Upper lobe of right lung (tissue), 1 donor: Measurements from ENCODE around the gene PSMB9. TPM values are rescaled to one million over a fixed set of nuclear protein-coding genes. Genes with fewer than 3 reads are reported as not detected.
"Not testable (repeated sequence)": the region's sequence is repeated elsewhere in the genome, so short reads cannot be mapped to it uniquely, and the experiment has no call there.

Source experiments
- ATAC-seq: fragments of 200-7000 bp; cut with Tn5 transposase; one replicate; pipeline ENCODE4 v1.9.1; 2020; ENCODE audit warnings: mild to moderate bottlenecking, moderate library complexity
- DNase-seq: peaks from one replicate; pipeline ENCODE4 v3.0.0-alpha.2; 2020
- H3K27ac ChIP-seq: fragments of 200-600 bp; one replicate; pipeline ENCODE4 v1.8.0; 2022
- H3K27me3 ChIP-seq: fragments of 200-600 bp; one replicate; pipeline ENCODE4 v1.8.0; 2022; ENCODE audit warnings: mild to moderate bottlenecking
- H3K36me3 ChIP-seq: fragments of 200-600 bp; one replicate; pipeline ENCODE4 v1.8.0; 2022
- H3K4me1 ChIP-seq: fragments of 200-600 bp; one replicate; pipeline ENCODE4 v1.8.0; 2022
- H3K4me3 ChIP-seq: fragments of 200-600 bp; one replicate; pipeline ENCODE4 v1.8.0; 2022; ENCODE audit warnings: mild to moderate bottlenecking
- H3K9me3 ChIP-seq: fragments of 200-600 bp; one replicate; pipeline ENCODE4 v1.8.0; 2022
- intact Hi-C: fragments of 100-400 bp; cut with DNase I; formaldehyde crosslinking; loops from one replicate; pipeline ENCODE4 v1.11.0; 2022
- long read RNA-seq: library from polyadenylated mRNA; unstranded; transcript quantifications from one replicate; pipeline ENCODE4 v2.0.0, GENCODE V29; 2021
- total RNA-seq: library from RNA; stranded (reverse); fragmentation: NEBNext Ultra II Directional; extraction: Animal tissue kit (Norgen Biotek cat#: 25700); gene quantifications from one replicate; pipeline ENCODE4 v1.2.1, GENCODE V29; 2021
- TF ChIP-seq, protein P1 (sequence below): fragments of 200-600 bp; IDR thresholded peaks from one replicate; pipeline ENCODE4 v1.8.0; 2022; ENCODE audit warnings: antibody characterized with exemption
- donor health status: DM: no; HTN: yes; CAD: no; lungs with severe emphysema.

The PSMB9 gene
- total RNA-seq: 47.2 TPM
- long read RNA-seq, transcript PSMB9-207 (6 exons, 782 nt): major isoform, 23 of 54 reads
- long read RNA-seq, partial matches to known transcripts: 23 of 54 reads
- long read RNA-seq, other reads (novel, unspliced or antisense): 7 of 54 reads

DNA sequence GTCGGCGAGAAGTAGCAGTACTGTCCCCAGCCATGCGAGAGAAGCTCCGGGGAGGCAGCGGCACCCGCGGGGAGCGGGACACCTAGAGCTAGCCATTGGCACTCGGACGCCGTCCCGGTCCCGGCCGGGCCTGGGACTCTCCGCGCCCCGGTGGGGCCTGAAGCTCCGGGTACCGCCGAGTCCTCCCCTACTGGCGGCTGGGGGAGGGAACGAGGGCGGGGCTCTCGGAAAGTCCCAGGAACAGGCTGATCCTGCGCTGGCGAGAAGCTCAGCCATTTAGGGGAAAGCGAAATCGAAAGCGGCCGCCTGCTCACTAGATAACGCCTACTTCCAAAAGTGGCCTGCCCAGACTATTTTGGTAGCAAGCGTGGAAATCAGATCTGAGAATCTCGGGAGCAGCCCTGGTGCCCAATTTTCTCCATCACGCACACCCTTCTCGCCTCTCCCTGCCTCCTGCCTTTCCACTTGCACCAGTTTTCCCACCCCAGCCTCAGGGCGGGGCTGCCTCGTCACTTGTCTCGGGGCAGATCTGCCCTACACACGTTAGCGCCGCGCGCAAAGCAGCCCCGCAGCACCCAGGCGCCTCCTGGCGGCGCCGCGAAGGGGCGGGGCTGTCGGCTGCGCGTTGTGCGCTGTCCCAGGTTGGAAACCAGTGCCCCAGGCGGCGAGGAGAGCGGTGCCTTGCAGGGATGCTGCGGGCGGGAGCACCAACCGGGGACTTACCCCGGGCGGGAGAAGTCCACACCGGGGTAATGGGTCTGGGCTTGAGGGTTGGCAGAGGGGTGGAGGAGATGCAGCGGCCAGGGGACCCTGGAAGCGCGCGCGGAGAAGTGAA lies at the start of gene PSMB9, which contains the start of gene TAP1:
Gene PSMB9 (plus strand): TSS at position 652 of the 835 bp plus-strand sequence. CDS start 38 bp downstream, at position 690.
Gene TAP1 (minus strand): TSS at position 164 of the 835 bp plus-strand sequence. CDS start 68 bp downstream, at position 96.
- DNase-seq (peak; percentile 97), ATAC-seq (peak; percentile 94)
- peaks cover 23% of the 10 kb centered on the region for H3K4me1 ChIP-seq
- H3K36me3 ChIP-seq: peaks cover 47% of the 10 kb centered on the region
- peak within 1 kb of the TSS; percentile 98 for H3K4me3 ChIP-seq
- TF ChIP-seq, protein P1, sequence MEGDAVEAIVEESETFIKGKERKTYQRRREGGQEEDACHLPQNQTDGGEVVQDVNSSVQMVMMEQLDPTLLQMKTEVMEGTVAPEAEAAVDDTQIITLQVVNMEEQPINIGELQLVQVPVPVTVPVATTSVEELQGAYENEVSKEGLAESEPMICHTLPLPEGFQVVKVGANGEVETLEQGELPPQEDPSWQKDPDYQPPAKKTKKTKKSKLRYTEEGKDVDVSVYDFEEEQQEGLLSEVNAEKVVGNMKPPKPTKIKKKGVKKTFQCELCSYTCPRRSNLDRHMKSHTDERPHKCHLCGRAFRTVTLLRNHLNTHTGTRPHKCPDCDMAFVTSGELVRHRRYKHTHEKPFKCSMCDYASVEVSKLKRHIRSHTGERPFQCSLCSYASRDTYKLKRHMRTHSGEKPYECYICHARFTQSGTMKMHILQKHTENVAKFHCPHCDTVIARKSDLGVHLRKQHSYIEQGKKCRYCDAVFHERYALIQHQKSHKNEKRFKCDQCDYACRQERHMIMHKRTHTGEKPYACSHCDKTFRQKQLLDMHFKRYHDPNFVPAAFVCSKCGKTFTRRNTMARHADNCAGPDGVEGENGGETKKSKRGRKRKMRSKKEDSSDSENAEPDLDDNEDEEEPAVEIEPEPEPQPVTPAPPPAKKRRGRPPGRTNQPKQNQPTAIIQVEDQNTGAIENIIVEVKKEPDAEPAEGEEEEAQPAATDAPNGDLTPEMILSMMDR: peak; percentile 78
- H3K27ac ChIP-seq: peak within 1 kb of the TSS; percentile 97
- H3K9me3 ChIP-seq: no peaks in the 10 kb centered on the region
- intact Hi-C loops: no loop called here
- no peaks in the 10 kb centered on the region for H3K27me3 ChIP-seq

DNA sequence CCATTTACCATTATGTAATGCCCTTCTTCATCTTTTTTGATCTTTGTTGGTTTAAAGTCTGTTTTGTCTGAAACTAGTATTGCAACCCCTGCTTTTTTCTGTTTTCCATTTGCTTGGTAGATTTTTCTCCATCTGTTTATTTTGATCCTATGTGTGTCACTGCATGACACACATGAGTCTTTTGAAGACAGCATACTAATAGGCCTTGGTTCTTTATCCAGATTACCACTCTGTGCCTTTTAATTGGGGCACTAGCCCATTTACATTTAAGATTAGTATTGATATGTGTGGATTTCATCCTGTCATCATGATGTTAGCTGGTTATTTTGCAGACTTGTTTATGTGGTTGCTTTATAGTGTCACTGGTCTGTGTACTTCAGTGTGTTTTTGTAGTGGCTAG lies 48.6 kb upstream of the PSMB9 start:
- H3K4me3 ChIP-seq, H3K9me3 ChIP-seq, DNase-seq, ATAC-seq, H3K27ac ChIP-seq, H3K36me3 ChIP-seq, intact Hi-C loops, H3K4me1 ChIP-seq: not testable (repeated sequence)
- peaks cover 11% of the 10 kb centered on the region for H3K27me3 ChIP-seq

DNA sequence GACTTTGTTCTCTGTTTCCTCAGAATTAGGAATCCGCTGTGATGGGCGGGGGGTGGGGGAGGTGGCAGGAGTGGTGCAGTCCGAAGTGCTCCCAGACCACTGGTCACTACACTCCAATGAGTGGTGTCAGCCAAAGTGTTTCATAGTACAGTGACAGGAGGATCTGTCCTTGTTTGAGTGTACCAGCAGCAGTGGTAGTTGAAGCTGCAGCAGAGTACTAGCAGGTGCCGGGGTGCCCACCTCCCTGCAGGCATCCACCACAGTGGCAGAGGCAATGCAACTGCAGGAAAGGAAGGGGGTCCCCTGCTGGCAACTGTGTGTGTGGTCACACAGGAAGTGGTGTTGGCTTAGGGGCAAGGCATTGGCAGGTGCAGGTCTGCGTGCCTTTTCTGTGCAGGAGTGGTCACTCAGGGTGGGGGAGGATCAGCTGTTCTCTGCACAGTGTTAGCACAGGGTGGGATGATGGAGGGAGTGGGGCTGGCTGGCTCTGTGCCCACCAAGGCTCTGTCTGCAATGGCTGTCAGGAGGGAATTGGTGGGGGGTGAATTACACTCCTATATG lies 46.9 kb upstream of the PSMB9 start:
- no peak for ATAC-seq
- Histone ChIP-seq H3K27ac (no peak overlapping the region), H3K9me3 (no peaks in the 10 kb centered on the region), H3K36me3 (no peaks in the 10 kb centered on the region), H3K27me3 (peaks cover 11% of the 10 kb centered on the region), H3K4me1 (no peaks in the 10 kb centered on the region), H3K4me3 (no peak overlapping the region)
- no peak for DNase-seq
- intact Hi-C loops: no loop called here
- TF ChIP-seq, protein P1: no peak

DNA sequence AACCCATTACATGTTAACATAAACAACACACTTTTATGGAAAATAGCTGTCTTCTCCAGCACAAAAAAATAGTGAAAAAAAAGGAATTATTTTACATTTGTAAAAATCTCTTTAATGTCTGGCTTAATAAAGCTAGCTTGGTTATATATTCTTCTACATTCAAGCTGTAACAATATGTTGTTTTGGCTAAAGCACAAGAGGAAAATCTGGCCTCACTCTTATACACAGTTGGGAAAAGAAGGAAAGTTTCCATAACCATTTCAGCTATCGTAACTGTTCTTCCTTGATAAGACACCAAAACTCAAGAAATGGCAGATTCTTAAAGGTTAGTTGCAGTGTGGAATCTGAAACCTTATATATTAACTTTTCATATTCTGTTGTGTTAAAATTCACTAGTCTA lies 44.8 kb upstream of the PSMB9 start:
- H3K27ac ChIP-seq: no peak overlapping the region
- intact Hi-C loops: no loop called here
- H3K9me3 ChIP-seq: no peaks in the 10 kb centered on the region
- TF ChIP-seq, protein P1: no peak
- no peak for DNase-seq
- H3K27me3 ChIP-seq: peaks cover 6% of the 10 kb centered on the region
- H3K36me3 ChIP-seq: no peaks in the 10 kb centered on the region
- no peak overlapping the region for H3K4me3 ChIP-seq
- H3K4me1 ChIP-seq: no peaks in the 10 kb centered on the region
- ATAC-seq: no peak

GRCh38 chr6:32814145-32814544 lies 39.8 kb upstream of the PSMB9 start:
- Histone ChIP-seq H3K4me1 (no peaks in the 10 kb centered on the region), H3K9me3 (no peaks in the 10 kb centered on the region), H3K27ac (no peak overlapping the region), H3K27me3 (no peaks in the 10 kb centered on the region), H3K36me3 (no peaks in the 10 kb centered on the region), H3K4me3 (no peak overlapping the region)
- intact Hi-C loops: no loop called here
- DNase-seq (no peak), ATAC-seq (no peak)
- TF ChIP-seq, protein P1: no peak

GRCh38 chr6:32815115-32815514 lies 38.9 kb upstream of the PSMB9 start:
- no peak overlapping the region for H3K4me3 ChIP-seq
- TF ChIP-seq, protein P1: no peak

More at GRCh38 chr6:32815115-32815514, 38.9 kb upstream of the PSMB9 start:
- Histone ChIP-seq H3K9me3 (no peaks in the 10 kb centered on the region), H3K4me1 (no peaks in the 10 kb centered on the region), H3K36me3 (no peaks in the 10 kb centered on the region), H3K27me3 (no peaks in the 10 kb centered on the region), H3K27ac (no peak overlapping the region)
- intact Hi-C loops: no loop called here
- DNase-seq (no peak), ATAC-seq (no peak)
